Measurements from ENCODE around the gene RTTN. TPM values are rescaled to one million over a fixed set of nuclear protein-coding genes. Genes with fewer than 3 reads are reported as not detected.
"Not testable (repeated sequence)": the region's sequence is repeated elsewhere in the genome, so short reads cannot be mapped to it uniquely, and the experiment has no call there.

Gene RTTN
- total RNA-seq, 1 experiment from 2014 or later: 21.8 TPM

DNA sequence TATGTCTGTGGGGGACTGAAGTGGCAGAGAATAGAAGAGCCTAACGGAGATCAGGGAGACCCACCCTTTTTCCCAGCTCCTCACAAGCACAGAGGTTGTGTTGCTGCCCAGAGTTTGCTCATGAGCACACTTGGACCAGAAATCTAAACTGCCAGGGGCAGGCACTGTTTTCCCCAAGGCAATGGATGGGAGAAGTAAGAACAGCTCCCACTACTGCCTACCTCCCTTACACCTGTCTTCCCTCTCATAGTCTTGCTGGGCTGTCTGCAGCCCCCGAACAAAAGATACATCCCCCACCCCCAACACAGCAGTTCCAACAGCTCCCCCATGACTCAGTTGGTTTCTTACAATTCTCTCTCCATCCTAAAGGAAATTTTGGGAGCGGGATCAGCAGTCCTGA, 209.7 kb downstream of the RTTN start:
- DNase-seq: no peak
- H3K36me3 ChIP-seq (replicated peaks; ENCODE audit: control insufficient read depth, insufficient read depth, low read length): no peaks in the 10 kb centered on the region
- H3K4me3 ChIP-seq (ENCODE audit: insufficient read depth, low read depth, low read length): no peak overlapping the region
- no peaks in the 10 kb centered on the region for H3K27me3 ChIP-seq (ENCODE audit: control insufficient read depth, insufficient read depth, low read length)

DNA sequence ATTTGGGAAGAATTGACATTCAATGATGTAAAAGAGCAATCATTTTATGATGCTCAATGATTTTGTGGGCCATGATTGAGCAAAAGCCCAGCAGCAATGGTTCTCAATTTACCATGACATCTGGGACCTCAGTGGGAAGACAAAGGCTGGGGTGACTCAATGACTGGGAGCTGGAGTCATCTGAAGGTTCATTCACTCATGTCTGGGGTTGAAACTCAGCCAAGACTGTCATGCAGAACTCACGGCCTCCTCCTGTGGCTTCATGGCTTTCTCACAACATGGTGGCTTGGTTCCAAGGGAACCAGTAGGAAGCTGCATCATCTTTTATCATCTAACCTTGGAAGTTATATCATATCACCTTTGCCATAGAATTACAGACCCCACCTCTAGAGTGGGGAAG, 212.7 kb downstream of the RTTN start:
- H3K36me3 ChIP-seq (replicated peaks; ENCODE audit: control insufficient read depth, insufficient read depth, low read length): no peaks in the 10 kb centered on the region
- no peak for DNase-seq
- no peak overlapping the region for H3K4me3 ChIP-seq (ENCODE audit: insufficient read depth, low read depth, low read length)
- no peaks in the 10 kb centered on the region for H3K27me3 ChIP-seq (ENCODE audit: control insufficient read depth, insufficient read depth, low read length)

- no peak overlapping the region for H3K4me3 ChIP-seq (ENCODE audit: insufficient read depth, low read depth, low read length)
- H3K27me3 ChIP-seq (ENCODE audit: control insufficient read depth, insufficient read depth, low read length): no peaks in the 10 kb centered on the region
- no peak for DNase-seq
- no peaks in the 10 kb centered on the region for H3K36me3 ChIP-seq (replicated peaks; ENCODE audit: control insufficient read depth, insufficient read depth, low read length)
These were observed 217.6 kb downstream of the RTTN start for GRCh38 chr18:69987870-69988269.

DNA sequence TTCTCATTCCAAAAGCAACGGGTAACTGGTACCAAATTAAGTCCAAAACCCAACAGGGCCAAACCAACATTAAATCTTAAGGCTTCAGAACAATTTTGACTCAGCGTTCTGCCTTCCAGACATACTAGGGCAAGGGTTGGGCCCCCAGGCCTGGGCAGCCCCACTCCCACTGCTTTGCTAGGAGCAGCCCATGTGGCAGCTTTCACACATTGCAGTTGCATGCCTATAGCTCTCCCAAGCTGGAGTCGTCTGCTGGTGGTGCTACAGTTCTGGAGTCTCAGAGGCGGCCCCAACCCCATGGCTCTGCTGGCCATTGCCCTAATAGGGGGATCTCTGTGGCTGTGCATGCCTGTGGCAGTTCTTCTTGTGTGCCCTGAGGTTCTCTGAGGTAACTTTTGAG, 220.2 kb downstream of the RTTN start:
- DNase-seq: peak; percentile 7

DNA sequence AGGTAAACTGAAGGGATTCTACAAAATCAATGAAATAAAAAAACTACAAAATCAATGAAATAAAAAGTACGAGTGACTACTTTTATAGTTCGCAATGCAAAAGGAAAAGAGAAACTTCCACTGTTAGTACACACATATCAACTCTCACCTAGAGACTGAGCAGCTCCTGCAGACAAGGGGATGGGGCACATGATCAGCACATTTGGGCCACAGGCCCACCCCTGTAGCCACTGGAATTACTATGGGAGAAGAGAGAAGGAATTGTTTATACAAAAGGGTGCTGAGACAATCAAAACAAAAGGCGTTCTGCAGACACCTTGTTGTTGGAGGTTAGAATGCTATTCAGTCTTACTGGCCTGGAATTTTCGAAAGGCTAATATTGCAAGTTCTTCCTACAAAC, 223.1 kb downstream of the RTTN start:
- Histone ChIP-seq H3K36me3 (replicated peaks; ENCODE audit: control insufficient read depth, insufficient read depth, low read length) (no peaks in the 10 kb centered on the region), H3K27me3 (ENCODE audit: control insufficient read depth, insufficient read depth, low read length) (no peaks in the 10 kb centered on the region), H3K4me3 (ENCODE audit: insufficient read depth, low read depth, low read length) (no peak overlapping the region)
- DNase-seq: peak; percentile 11

More for the DNA sequence above, 220.2 kb downstream of the RTTN start:
- Histone ChIP-seq H3K27me3 (ENCODE audit: control insufficient read depth, insufficient read depth, low read length) (no peaks in the 10 kb centered on the region), H3K36me3 (replicated peaks; ENCODE audit: control insufficient read depth, insufficient read depth, low read length) (no peaks in the 10 kb centered on the region), H3K4me3 (ENCODE audit: insufficient read depth, low read depth, low read length) (no peak overlapping the region)

- no peaks in the 10 kb centered on the region for H3K36me3 ChIP-seq (replicated peaks; ENCODE audit: control insufficient read depth, insufficient read depth, low read length)
- no peak overlapping the region for H3K4me3 ChIP-seq (ENCODE audit: insufficient read depth, low read depth, low read length)
- no peak for DNase-seq
- H3K27me3 ChIP-seq (ENCODE audit: control insufficient read depth, insufficient read depth, low read length): no peaks in the 10 kb centered on the region
These were observed 223.5 kb downstream of the RTTN start for GRCh38 chr18:69981948-69982347.

DNA sequence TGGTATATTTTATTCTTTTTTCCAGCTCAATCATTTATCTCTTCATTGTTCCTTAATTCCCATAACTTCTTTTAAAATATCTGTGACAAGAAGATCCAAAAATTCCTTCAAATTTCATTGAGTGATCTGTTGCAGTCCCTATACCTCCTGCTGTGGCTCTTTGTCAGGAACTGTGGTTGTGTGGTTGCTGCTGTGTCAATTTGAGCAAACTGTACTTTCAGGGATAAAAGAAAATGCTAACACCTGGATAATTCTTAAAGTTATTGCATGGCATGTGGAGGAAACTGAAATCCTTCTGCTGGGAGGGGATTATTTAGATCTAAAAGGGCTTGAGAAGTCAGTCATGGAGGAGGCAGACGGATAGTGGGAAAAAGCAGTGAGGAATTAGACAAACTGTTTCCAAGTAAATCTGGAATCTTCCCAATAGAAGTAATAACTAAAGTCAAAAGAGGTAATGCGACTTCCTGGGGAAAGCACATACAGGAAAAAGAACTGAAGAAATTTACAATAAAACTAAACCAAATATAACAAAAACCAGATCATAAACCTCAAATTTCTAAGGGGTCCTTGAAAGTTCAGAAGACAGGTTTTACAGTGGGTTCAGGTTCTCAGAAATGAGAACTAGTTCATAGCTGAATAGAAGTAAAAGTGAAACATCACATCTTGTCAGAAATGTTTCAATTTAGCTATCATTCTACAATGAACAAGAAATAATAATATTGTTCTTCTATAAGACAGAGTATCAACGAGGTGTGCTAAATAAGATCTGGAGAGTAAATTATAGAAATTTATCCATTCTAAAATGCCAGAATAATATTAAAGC, 224.3 kb downstream of the RTTN start:
- no peaks in the 10 kb centered on the region for H3K27me3 ChIP-seq (ENCODE audit: control insufficient read depth, insufficient read depth, low read length)
- H3K4me3 ChIP-seq (ENCODE audit: insufficient read depth, low read depth, low read length): no peak overlapping the region
- no peaks in the 10 kb centered on the region for H3K36me3 ChIP-seq (replicated peaks; ENCODE audit: control insufficient read depth, insufficient read depth, low read length)
- DNase-seq: no peak

- no peak for DNase-seq
- Histone ChIP-seq H3K4me3 (ENCODE audit: insufficient read depth, low read depth, low read length) (no peak overlapping the region), H3K27me3 (ENCODE audit: control insufficient read depth, insufficient read depth, low read length) (no peaks in the 10 kb centered on the region), H3K36me3 (replicated peaks; ENCODE audit: control insufficient read depth, insufficient read depth, low read length) (no peaks in the 10 kb centered on the region)
These were observed 225.0 kb downstream of the RTTN start for GRCh38 chr18:69980509-69980908.

DNA sequence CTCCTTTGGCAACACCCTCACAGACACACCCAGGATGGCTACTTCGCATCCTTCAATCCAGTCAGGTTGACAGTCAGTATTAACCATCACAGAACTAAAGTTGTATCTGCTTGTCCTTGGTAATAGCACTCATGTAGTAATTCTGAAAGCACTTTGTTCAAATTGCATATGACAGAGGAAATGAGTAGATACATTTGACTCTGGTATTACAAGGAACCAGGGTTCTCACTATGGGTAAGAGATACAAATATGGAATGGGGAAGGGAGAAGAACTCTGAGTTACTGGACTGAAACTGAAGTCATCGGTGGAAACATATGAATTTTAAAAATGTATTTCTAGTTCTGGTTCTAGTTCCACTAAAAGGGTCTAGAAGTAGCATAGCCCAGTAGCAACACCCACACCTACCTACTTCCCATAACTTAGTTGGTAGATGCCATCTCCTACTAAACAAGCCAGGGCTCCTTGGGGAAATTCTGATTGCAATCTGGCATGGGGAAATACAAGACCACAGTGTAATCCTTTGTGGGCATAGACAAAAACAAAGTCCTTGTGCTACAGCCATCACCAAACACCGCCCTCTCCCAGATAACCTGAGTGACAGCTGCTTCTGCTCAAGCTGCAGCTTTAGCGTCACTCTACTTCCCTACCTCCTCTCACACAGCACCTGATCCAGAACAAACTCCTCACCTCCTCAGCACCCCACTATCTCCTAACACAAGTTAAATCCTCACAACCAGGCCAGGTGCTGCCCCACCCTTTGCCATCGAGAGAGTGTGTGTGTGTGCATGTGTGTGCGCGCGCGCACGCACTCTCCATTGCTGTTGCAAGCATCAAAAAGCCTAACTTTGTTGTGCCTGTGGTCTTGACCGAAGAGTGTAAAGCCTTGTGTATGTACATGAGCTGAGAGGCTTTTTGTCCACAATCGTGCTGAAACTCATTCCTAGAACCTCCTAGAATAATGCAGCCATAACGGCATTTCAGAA, 226.5 kb downstream of the RTTN start:
- no peak for DNase-seq
- Histone ChIP-seq H3K36me3 (replicated peaks; ENCODE audit: control insufficient read depth, insufficient read depth, low read length) (no peaks in the 10 kb centered on the region), H3K4me3 (ENCODE audit: insufficient read depth, low read depth, low read length) (no peak overlapping the region), H3K27me3 (ENCODE audit: control insufficient read depth, insufficient read depth, low read length) (no peaks in the 10 kb centered on the region)

DNA sequence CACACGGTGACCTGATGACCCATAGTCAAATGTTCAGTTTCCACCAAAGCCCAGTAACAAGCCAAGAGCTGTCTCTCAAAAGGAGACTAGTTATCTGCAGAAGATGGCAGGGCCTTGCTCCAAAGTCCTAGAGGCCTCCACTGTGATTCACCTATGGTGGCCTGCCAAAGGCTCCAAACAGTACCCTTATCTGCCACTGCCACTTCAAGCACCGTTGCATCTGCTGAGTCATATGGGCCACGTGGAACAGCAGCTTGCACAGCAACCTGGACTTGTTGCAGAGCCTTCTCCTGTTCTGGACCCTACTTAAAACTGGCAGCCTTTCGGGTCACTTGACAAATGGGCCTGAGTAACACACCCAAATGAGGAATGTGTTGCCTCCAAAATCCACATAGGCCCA, 230.2 kb downstream of the RTTN start:
- not testable (repeated sequence) for H3K27me3 ChIP-seq (ENCODE audit: control insufficient read depth, insufficient read depth, low read length); H3K4me3 ChIP-seq (ENCODE audit: insufficient read depth, low read depth, low read length); DNase-seq; H3K36me3 ChIP-seq (replicated peaks; ENCODE audit: control insufficient read depth, insufficient read depth, low read length)

DNA sequence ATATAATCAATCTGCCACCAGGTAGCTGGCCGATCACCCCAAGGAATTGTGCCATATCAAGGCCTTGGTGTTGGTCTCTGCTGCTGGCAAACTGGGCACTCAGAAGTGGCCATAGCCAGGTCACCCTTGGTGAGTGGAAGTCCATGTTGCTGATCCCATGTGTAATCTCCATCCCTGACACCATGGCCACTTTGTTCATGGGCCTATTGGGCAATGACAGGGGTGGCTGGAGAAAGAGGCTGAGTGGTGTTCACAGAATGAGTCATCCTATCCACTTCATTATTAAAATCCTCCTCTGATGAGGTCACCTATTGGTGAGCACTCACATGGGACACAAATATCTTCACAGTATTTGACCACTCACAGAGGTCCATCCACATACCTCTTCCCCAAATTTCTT, 231.1 kb downstream of the RTTN start:
- H3K4me3 ChIP-seq (ENCODE audit: insufficient read depth, low read depth, low read length): no peak overlapping the region
- no peak for DNase-seq
- H3K36me3 ChIP-seq (replicated peaks; ENCODE audit: control insufficient read depth, insufficient read depth, low read length): no peaks in the 10 kb centered on the region
- H3K27me3 ChIP-seq (ENCODE audit: control insufficient read depth, insufficient read depth, low read length): no peaks in the 10 kb centered on the region

GRCh38 chr18:69969491-69969890, 236.0 kb downstream of the RTTN start:
- H3K36me3 ChIP-seq (replicated peaks; ENCODE audit: control insufficient read depth, insufficient read depth, low read length): no peaks in the 10 kb centered on the region
- H3K4me3 ChIP-seq (ENCODE audit: insufficient read depth, low read depth, low read length): no peak overlapping the region
- no peak for DNase-seq
- no peaks in the 10 kb centered on the region for H3K27me3 ChIP-seq (ENCODE audit: control insufficient read depth, insufficient read depth, low read length)

GRCh38 chr18:69968039-69968438, 237.4 kb downstream of the RTTN start:
- H3K27me3 ChIP-seq (ENCODE audit: control insufficient read depth, insufficient read depth, low read length): no peaks in the 10 kb centered on the region
- no peaks in the 10 kb centered on the region for H3K36me3 ChIP-seq (replicated peaks; ENCODE audit: control insufficient read depth, insufficient read depth, low read length)
- no peak for DNase-seq
- H3K4me3 ChIP-seq (ENCODE audit: insufficient read depth, low read depth, low read length): no peak overlapping the region

DNA sequence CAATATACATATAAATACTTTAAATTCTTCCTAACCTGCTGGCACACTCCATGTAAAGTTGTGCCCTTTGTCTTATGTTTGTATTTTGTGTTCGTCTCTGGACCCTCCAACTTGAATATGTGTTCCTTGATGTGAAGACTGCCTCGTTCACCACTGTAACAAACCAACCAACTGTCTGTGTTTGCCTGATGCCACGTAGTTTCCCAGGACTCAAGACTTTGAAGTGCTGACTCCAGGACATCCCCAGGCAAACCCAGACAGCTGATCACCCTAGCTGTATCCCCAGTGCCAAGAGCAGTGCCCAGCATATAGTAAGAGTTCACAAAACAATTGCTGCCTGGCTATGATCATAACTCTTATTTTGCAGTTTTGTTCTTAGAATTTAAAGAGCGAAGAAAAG, 242.3 kb downstream of the RTTN start:
- no peaks in the 10 kb centered on the region for H3K27me3 ChIP-seq (ENCODE audit: control insufficient read depth, insufficient read depth, low read length)
- no peak for DNase-seq

DNA sequence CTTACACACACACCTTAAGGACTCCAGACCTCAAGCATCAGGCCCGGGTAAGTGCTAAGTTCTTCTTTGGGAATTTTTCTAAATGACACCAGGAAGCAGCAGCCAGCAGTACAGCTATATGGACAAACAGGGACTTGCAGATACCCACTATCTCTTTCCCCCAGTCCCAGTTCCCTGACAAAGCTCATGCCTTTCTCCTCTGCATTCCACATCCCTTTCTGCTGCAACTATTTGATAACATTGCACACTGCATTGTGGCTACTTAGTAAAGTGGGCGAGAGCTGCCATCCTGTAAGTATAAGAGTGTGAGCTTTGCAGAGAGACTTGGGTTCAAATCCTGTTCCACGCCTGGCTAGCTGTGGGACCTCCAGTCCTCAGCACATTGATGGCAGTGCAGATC, 243.8 kb downstream of the RTTN start:
- no peak overlapping the region for H3K4me3 ChIP-seq (ENCODE audit: insufficient read depth, low read depth, low read length)
- no peaks in the 10 kb centered on the region for H3K36me3 ChIP-seq (replicated peaks; ENCODE audit: control insufficient read depth, insufficient read depth, low read length)
- no peaks in the 10 kb centered on the region for H3K27me3 ChIP-seq (ENCODE audit: control insufficient read depth, insufficient read depth, low read length)
- DNase-seq: no peak

More for the DNA sequence above, 242.3 kb downstream of the RTTN start:
- no peaks in the 10 kb centered on the region for H3K36me3 ChIP-seq (replicated peaks; ENCODE audit: control insufficient read depth, insufficient read depth, low read length)
- H3K4me3 ChIP-seq (ENCODE audit: insufficient read depth, low read depth, low read length): no peak overlapping the region

Data from H7 (cell line).